Subcutaneous abdominal adipose tissue (tissue), 5 donors: ENCODE results near the gene NME9.
A peak's percentile ranks its signal among the peaks of the same experiment; 100 is the strongest.

Experiments used
- H3K27ac ChIP-seq: one replicate; pipeline ENCODE4 v1.7.0; 2013; ENCODE audit warnings: low read depth, mild to moderate bottlenecking, inconsistent platforms, low read length, moderate library complexity
- H3K27me3 ChIP-seq, 5 donors: one replicate each; pipeline ENCODE4 v1.7.0; 2013; ENCODE audit warnings: low read length in 5 of 5, inconsistent platforms in 1 of 5; ENCODE audit not compliant: control insufficient read depth in 5 of 5, insufficient read depth in 4 of 5
- H3K36me3 ChIP-seq, 5 donors: one replicate each; pipeline ENCODE4 v1.7.0; 2013; ENCODE audit warnings: low read length in 5 of 5; ENCODE audit not compliant: control insufficient read depth in 5 of 5, insufficient read depth in 5 of 5
- H3K4me1 ChIP-seq, 5 donors: one replicate each; pipeline ENCODE4 v1.7.0; 2013; ENCODE audit warnings: low read length in 5 of 5, mild to moderate bottlenecking in 3 of 5, moderate library complexity in 1 of 5; ENCODE audit not compliant: control insufficient read depth in 5 of 5, insufficient read depth in 5 of 5
- H3K4me3 ChIP-seq, 5 donors: one replicate each; pipeline ENCODE4 v1.7.0; 2013; ENCODE audit warnings: low read length in 5 of 5, low read depth in 1 of 5
- H3K9ac ChIP-seq, 5 donors: one replicate each; pipeline ENCODE4 v1.7.0; 2013; ENCODE audit warnings: low read length in 5 of 5, mild to moderate bottlenecking in 4 of 5, moderate library complexity in 3 of 5
- H3K9me3 ChIP-seq, 5 donors: one replicate each; pipeline ENCODE4 v1.7.0; 2013; ENCODE audit warnings: low read length in 5 of 5; ENCODE audit not compliant: control insufficient read depth in 5 of 5
- donor health status: healthy.
- donor health status: healthy.
- donor health status: healthy.
- donor health status: healthy.
- donor health status: healthy.

NME9 gene

DNA sequence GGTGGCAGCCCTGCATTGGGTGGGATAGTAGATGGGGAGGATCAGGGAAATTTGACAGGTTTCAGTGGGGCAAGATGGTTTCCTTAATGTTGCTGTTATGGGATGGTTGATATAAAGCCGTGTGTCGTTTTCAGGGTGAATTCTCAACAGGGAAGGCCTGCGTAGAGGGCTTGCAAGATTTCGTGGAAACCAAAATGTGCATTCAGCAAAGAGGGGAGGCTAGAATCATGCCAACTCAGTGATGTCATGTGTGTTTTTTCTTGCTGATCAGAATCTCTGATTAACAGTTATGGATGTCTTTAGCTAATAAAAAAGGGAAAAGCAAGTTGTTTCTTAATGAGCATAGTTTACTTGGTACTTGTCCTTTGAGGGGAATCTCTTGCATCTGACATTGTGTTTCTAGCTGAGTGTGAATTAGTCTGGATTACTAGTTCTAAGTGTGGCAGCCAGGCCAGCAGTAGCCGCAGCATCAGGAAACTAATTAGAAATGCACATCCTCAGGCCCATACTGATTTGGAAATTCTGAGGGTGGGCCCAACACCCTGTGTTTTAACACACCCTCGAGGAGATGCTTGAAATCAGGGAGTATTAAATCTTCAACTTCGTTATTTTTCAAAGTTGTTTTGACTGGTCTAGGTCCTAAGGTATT is 43.6 kb upstream of the NME9 start:
- H3K4me1 ChIP-seq = peaks cover 4 to 63% (median 46%) of the 10 kb centered on the region in 5 donors
- peak overlapping the region; percentile 74 for H3K27ac ChIP-seq

DNA sequence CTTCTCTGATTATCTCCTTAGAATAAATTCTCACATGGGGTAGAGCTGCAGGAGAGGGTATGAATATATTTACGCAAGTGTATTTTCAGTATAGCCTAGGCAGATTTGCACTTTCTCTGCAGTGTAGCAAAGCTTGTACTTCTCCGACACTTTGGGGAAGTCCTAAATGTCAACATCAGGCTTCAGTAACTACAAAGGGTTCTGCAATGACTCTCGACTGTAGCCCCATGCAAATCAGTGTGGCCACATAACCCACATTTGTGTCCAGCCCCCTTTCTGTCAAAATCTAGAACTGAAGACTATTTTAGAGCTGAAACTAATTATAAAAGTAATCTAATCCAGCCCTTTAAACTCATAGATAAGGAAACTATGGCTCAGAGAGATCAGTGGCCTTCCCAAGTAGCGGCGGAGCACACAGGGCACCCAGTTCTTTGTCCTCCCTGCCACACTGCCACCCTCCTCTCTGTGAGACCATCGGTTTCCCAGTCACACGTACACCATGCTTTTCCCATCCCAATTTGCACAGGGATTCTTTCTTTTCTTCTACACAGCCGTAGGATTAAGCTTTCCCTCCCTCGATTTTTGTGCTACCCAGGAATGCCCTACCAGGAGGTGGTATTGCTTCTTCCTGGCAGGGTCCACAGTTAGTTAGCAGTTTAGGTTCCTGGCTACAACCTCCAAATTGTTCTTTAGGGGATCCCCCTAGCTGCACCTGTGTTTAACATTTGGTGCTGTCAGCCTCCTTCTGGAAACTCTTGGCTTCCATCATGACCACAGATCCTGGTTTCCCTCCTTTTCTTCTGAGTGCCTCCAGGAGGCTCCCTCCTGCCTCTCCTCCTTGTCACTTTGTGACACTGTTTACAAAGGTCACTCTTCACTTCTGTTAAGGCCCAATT is 41.7 kb upstream of the NME9 start:
- peaks cover 14 to 64% (median 53%) of the 10 kb centered on the region in 5 donors for H3K4me1 ChIP-seq

More for the DNA sequence above, 43.6 kb upstream of the NME9 start:
- Histone ChIP-seq H3K9ac (no peak overlapping the region), H3K36me3 (peaks cover 10 to 26% (median 12%) of the 10 kb centered on the region in 5 donors), H3K27me3 (no peaks in the 10 kb centered on the region), H3K4me3 (no peak overlapping the region), H3K9me3 (no peaks in the 10 kb centered on the region)

DNA sequence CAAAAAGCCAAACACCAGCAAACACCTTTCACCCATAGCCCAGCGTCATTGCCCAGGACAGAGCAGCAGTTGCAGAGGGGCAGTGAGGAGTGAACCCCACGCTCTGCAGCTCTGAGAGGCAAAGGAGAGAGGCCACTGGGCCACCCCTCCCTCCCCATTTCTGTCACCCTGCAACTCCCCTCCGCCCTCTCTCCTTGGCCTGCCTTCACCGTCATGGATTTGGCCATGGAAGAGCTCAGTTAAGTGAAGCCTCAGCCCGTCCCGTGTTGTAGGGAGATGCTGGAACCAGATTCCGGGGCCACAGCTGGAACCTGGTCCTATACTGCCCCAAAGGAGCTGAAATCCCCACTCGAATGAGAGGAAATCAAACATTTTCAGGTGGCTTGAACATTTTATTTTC is 40.7 kb upstream of the NME9 start:
- Histone ChIP-seq H3K9ac (no peak overlapping the region), H3K36me3 (peaks cover 3 to 17% (median 5%) of the 10 kb centered on the region in 5 donors), H3K4me3 (no peak overlapping the region), H3K27ac (peak overlapping the region; percentile 79), H3K4me1 (peaks cover 17 to 70% (median 58%) of the 10 kb centered on the region in 5 donors), H3K9me3 (no peaks in the 10 kb centered on the region), H3K27me3 (no peaks in the 10 kb centered on the region)

More for the DNA sequence above, 41.7 kb upstream of the NME9 start:
- Histone ChIP-seq H3K36me3 (peaks cover 3 to 20% (median 7%) of the 10 kb centered on the region in 5 donors), H3K27ac (peak overlapping the region; percentile 79), H3K27me3 (no peaks in the 10 kb centered on the region), H3K9ac (peak overlapping the region in 1 of 5 donors; percentile 8), H3K4me3 (no peak overlapping the region), H3K9me3 (no peaks in the 10 kb centered on the region)

DNA sequence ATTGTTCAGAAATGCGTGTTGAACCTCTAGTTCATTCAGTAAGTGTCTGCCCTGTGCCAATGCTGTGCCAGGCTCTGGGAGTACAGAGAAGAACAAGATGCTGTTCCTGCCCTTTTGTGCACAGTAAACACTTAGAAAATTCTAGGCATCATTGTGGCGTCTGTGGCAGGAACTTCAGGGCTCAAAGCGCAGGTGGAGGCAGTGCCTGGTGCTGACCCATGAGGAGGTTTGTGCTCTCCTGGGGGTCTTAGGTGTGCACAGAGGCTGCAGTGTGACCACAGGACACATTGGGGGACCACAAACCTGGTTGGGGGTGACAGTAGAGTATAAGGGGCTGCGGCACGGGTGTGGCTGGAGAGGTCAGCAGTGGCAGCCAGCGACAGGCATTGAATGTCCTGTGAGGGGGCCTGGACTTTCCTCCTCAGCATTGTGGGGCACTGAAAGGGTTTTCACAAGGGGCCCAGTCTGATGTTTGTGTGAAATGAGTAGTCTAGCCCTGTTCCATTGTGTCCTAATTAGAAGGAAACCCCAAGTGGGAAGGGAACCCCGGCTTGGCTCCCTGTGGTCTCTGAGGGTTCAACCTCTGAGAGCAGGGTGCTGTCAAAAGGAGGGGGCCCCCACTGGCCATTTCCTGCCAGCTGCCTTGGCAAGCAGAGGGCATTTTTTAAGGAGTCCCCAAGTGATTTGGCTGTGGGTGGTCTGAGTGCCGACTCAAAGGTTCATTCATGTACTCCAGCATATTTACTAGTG is 39.7 kb upstream of the NME9 start:
- Histone ChIP-seq H3K9ac (peak overlapping the region in 1 of 5 donors; percentile 29), H3K27ac (peak overlapping the region; percentile 79)

DNA sequence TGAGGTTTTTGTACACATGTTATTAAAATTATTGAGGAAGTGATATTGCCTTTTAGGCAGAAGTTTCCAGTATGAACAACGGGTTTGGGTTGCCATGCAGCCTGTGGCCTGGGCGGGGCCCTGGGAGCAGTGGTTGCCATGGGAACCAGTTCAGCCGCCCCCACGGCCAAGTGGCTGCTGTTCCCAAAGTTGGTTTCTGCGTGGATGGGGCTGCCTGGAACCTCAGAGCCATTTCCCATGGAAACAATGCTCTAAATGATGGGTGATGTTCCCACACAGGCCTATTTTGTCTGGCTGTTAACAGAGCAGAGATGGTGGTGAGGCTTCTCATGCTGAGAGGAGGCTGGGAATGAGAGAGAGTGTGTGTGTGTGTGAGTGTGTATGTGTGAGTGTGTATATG is 38.3 kb upstream of the NME9 start:
- Histone ChIP-seq H3K27me3 (no peaks in the 10 kb centered on the region), H3K36me3 (peaks cover 0 to 5% (median under 1%) of the 10 kb centered on the region in 5 donors), H3K4me1 (peaks cover 17 to 90% (median 71%) of the 10 kb centered on the region in 5 donors), H3K4me3 (no peak overlapping the region), H3K9me3 (no peaks in the 10 kb centered on the region), H3K27ac (peak overlapping the region; percentile 79), H3K9ac (peak overlapping the region in 1 of 5 donors; percentile 17)

More for the DNA sequence above, 39.7 kb upstream of the NME9 start:
- Histone ChIP-seq H3K4me3 (no peak overlapping the region), H3K36me3 (peaks cover 0 to 9% (median 5%) of the 10 kb centered on the region in 5 donors), H3K9me3 (no peaks in the 10 kb centered on the region), H3K27me3 (no peaks in the 10 kb centered on the region), H3K4me1 (peaks cover 17 to 78% (median 68%) of the 10 kb centered on the region in 5 donors)

DNA sequence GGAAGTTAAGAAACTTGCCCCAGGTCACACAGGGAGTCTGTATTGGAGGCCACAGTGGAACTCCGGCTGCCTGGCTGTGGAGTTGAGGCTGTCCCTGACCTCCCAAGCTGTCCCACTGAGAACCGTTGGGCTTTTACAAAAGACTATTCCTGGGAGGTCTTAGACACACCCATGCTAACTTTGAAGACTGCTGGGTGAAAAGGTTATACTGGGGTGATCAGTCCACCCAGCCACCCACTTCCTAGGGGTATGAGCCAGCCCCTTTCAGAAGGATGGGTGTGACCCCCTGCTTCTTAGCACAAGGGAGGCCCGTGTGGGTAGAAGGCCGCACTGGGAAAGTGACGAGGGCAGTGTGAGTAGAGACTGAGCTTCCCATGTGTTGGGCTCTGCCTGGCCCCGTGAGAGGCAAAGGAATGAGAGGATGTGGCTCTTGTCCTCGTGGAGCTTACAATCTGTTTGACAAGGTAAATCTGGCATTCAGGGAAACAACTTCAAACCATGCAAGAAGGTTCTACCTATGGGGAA is 37.7 kb upstream of the NME9 start:
- Histone ChIP-seq H3K4me3 (no peak overlapping the region), H3K27me3 (no peaks in the 10 kb centered on the region), H3K9me3 (no peaks in the 10 kb centered on the region), H3K4me1 (peaks cover 17 to 93% (median 75%) of the 10 kb centered on the region in 5 donors), H3K36me3 (peaks cover 0 to 5% (median 0%) of the 10 kb centered on the region in 5 donors), H3K27ac (peak overlapping the region; percentile 79), H3K9ac (peak overlapping the region in 2 of 5 donors; percentile 14 to 17)

DNA sequence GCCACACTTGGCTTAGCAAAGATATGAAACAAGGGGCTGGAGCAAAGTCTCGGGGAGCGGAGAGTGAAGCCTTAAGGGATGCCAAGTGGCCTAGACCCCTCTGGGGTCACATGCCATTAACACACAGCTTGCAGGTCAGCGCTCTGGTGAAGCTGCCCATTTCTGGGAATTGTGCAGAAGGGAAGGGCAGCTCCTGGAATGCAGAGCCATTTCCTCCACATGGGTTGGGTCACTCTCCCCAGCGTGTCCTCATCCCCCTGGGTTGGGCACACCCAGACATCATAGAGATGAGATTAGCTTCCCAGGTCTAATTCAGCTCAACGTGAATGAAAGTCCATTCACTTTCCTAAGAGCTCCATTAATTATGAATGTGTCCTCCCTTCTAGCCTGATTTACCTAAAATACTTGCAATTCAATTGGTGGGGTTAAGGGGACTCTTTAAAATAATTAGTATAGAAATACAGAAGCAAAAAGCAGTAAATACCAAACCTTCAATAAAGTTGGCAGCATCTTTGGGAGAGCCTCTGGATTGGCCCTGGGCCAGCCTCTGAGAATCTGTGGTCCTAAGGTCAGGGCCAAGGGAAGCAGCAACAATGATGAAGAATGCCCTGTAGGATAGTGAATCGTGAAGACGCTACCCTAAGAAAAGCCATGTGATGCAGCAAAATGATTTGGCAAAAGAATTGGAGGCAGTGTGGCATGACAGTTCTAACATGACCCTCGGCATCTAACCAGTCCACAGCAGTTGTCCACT is 36.5 kb upstream of the NME9 start:
- Histone ChIP-seq H3K27ac (no peak overlapping the region), H3K4me1 (peaks cover 17 to 93% (median 75%) of the 10 kb centered on the region in 5 donors), H3K4me3 (no peak overlapping the region)

DNA sequence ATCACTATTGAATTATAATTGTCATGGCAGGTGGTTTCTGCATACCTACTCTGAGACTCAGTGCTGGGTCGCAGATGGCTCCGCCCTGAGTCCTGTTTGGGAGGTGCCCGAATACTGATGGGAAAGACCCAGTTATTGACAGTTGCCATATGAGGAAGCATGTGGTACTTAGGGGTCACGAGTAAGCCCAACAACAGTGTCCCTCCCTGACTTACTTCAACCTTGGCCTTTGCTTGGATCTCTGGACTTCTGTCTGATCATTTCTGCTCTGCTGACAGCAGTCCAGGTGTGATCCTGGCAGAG is 35.6 kb upstream of the NME9 start:
- Histone ChIP-seq H3K27ac (peak overlapping the region; percentile 29), H3K36me3 (peaks cover 0 to 5% (median 0%) of the 10 kb centered on the region in 5 donors), H3K9ac (no peak overlapping the region), H3K27me3 (no peaks in the 10 kb centered on the region), H3K9me3 (no peaks in the 10 kb centered on the region), H3K4me3 (no peak overlapping the region), H3K4me1 (peaks cover 19 to 94% (median 75%) of the 10 kb centered on the region in 5 donors)

More for the DNA sequence above, 36.5 kb upstream of the NME9 start:
- Histone ChIP-seq H3K36me3 (peaks cover 0 to 5% (median 0%) of the 10 kb centered on the region in 5 donors), H3K9ac (peak overlapping the region in 1 of 5 donors; percentile 4), H3K27me3 (no peaks in the 10 kb centered on the region), H3K9me3 (no peaks in the 10 kb centered on the region)
